ENCODE data around the gene FNDC3B. TPM values are rescaled to one million over a fixed set of nuclear protein-coding genes. Genes with fewer than 3 reads are reported as not detected.

The FNDC3B gene
- total and polyA plus RNA-seq, 2 of the 8 experiments (the other 6 are each of a cell fraction or from before 2014, with no cell fraction given) = 14.1 to 44.4 TPM

GRCh38 chr3:172188511-172188910 is 149.1 kb downstream of the FNDC3B start (continued):
- TF ChIP-seq CHD7 (IDR thresholded peaks at IDR 0.05; ENCODE audit: insufficient replicate concordance, low read length) (no peak), JUND (IDR thresholded peaks at IDR 0.05; ENCODE audit: low read length) (no peak), KDM4A (IDR thresholded peaks at IDR 0.05; ENCODE audit: low read depth, low read length, severe bottlenecking) (no peak), MAFK (IDR thresholded peaks at IDR 0.05; ENCODE audit: low read depth, low read length) (no peak), RXRA (IDR thresholded peaks at IDR 0.05; ENCODE audit: insufficient read depth, low read depth, low read length) (no peak), SP4 (IDR thresholded peaks at IDR 0.05; ENCODE audit: low read length) (no peak), CTBP2 (IDR thresholded peaks at IDR 0.05; ENCODE audit: borderline replicate concordance, insufficient read depth, insufficient read length, low read length) (no peak)
